GM21423 (cell line): Measurements from ENCODE around the gene MSMP.

Source experiments
- ATAC-seq: cut with Tn5 transposase; IDR thresholded peaks from one replicate; pipeline ENCODE4 v1.9.1; 2021; ENCODE audit warnings: mild to moderate bottlenecking, moderate library complexity; ENCODE audit not compliant: unreplicated experiment

The MSMP gene, protein sequence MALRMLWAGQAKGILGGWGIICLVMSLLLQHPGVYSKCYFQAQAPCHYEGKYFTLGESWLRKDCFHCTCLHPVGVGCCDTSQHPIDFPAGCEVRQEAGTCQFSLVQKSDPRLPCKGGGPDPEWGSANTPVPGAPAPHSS

DNA sequence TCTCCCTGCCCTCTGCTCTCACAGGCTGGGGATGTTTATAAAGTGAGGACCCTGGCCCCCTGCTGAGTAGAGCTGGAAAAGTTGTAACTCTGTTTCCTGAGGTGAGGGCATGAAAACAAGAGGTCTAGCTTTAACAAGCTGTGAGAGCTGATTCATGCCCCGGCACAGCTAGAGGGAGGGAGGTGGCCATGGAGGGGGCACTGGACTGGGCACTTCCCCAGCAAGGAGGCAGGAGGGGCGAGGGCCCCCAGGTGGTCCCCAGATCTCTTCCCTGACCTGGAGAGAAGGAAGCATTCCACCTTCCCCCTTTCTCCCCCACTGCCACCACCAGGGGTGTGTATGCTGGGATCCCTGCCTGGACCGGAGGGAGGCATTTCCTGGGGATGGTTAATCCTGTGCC lies at the start of gene MSMP:
MSMP (minus strand) TSS at position 13 of the 400 bp plus-strand sequence. CDS start 147 bp downstream, outside the sequence.
- no peak for ATAC-seq

DNA sequence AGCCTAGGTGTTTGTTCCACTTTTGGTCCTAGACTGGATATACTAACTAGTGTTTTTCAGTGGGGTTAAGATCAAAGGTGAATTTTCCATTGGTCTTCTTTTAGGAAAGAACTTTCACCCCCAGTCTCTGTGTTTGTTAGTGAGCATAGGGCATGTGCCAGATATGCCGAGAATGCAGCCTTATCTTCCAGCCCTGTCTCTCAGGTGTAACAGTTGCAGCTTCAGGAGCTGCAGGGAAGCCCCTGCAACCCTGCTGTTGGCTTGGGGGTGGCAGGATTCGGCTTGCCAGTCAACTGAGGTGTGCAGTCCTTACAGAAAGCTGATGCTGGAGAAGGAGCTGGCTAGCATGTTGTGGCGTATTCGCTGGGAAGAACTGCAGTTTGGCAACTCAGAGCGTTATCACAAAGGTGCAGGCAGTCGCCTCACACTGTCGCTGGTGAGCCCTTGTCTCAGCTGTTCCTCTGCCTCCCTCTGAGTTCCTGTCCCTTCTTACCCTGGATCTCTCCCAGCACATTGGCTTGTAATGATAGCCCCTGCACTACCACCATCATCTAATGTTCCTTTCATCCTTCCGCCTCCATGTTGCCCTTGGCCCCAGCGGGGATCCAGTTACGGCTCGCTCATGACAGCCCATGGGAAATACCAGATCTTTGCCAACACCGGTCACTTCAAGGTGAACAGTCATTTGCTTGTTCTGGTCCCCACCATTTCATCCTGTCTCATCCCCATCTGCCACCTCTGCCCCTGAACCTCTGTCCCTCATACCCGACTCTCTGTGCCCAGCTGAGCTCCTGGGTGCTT lies 47.5 kb upstream of the MSMP start:
- no peak for ATAC-seq

DNA sequence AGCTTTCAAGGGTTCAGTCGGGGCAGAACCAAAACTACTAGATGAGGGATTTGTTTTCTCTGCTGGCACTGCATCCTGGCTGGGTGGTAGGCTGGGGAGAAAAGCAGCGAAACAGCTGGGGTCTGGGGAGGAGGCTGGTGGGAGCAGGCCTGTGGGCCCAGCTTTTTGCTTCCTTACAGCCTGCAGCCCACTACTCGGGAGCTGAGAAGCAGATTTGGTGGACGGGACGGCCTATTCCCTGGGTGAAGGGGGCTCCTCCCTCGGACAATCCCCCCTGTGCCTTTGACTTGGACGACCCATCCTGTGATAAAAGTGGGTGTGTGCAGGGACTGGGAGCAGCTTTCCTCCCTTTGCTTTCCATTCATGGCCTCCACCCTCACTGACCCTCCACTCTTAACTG lies 46.5 kb upstream of the MSMP start:
- no peak for ATAC-seq

DNA sequence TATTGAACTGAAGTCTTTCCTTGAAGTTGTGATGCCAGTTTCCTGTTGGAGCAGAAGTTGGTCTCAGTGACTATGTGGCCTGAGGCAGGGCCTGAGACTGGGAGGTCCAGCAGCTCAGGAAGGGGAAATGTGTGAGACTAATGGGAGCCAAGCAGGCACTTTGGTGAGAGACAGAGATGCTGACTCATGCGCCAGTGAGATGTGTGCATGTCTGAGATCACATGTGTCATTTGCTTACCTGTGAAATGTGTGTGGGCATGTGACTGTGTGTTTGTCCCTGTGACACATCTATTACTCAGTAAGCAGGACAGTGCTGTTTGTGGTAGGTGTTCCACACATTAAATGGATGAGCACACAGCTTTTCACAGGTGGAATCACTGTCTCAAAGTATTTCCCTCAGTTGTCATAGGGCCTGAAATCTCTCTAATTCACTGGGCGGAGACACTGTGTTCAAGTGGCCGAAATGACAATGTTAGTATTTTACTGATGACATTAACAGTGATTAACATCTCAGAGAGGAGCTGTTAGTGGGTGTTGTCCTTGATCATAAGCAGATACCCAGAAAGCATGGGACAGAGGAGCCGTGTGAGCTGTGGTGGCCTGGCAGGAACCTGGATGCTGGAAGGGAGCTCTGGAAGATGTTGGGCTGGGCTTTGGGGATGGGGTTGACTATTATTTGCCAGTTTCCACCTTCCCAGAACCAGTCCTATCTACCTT lies 44.7 kb upstream of the MSMP start:
- ATAC-seq: no peak

DNA sequence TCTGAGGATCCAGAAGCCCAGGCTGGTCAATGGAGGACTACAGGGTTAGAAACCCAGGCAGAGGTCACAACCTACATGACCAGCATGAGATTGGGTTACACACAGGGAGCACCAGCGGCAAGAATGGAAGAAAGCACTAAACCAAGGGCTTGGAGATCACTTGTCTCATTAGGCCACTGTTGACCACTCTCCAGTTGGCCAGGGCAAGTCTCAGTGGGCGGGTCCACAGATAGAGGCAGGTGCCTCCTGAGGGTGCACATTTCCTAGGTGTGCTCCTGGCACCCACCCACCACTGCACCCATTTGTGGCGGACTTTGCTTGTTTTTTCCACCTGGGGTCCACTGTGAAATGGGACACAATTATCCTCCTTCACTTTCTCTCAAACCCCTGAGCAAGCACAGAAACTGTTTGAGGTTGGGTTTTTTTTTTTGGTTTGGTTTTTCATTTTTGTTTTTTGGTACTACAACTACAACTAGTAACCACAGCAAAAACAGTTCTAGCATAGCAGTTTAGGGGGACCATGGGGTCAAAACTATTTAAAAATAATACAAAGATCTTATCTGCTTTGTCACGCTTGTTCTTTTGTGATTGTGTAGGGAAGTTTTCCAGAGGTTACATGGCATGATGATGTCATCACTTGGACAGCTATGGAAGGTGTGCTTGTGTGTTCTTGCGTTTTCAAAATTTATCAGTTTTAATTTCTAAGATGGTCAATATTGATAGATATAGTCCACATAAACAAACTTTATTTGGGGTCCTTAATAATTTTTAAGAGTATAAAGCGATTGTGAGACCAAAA lies 43.4 kb upstream of the MSMP start:
- ATAC-seq: no peak

DNA sequence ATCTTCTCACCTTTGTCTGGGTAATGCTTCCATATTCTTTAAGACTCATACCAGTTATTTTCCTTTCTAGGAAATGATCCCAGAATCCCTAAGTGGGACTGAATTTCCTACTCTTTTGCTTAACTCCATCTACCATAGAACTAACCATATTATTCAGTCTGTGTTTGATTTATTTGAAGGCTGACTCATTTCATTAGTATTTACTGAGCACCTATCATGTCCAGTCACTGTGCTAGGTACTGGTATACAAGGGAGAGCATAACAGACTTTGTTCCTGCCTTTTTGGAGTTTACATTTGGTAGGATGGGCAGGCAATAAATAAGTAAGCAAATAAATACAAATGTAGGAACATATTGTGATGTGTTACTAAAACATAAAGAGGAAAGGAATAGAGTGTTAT lies 41.6 kb upstream of the MSMP start:
- ATAC-seq: no peak

DNA sequence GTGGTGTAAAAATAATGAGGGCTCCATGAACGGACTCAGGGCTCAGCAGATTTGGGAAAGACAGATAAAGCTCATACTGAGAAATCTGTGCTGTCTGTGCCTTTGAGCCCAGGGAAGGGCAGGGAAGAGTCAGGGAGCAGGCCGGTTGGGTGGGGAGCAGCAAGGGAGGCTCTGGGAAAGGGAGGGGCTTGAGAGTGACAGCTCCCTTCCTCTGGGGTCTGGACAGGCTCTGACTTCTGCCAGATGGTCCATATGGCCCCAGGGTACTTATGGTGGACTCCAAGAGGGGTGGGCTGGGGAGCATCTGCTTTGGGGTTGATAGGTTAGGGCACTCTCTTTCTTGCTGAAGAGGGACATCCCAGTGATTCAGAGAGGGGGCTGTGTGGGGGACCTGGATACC lies 39.4 kb upstream of the MSMP start:
- ATAC-seq: no peak

DNA sequence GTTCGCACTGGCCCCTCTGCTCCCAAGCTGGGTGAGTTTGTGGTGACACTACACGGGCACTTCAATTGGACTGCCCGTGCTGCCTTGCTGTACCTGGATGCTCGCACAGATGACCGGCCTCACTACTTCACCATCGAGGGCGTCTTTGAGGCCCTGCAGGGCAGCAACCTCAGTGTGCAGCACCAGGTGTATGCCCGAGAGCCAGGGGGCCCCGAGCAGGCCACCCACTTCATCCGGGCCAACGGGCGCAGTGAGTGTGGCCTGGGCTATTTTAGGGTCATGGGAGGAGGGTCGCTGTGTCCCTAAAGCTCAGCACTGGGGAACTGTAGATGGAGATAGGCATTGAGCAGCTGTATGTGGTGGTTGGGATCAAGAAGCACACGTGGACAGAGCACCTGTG lies 38.8 kb upstream of the MSMP start:
- no peak for ATAC-seq

DNA sequence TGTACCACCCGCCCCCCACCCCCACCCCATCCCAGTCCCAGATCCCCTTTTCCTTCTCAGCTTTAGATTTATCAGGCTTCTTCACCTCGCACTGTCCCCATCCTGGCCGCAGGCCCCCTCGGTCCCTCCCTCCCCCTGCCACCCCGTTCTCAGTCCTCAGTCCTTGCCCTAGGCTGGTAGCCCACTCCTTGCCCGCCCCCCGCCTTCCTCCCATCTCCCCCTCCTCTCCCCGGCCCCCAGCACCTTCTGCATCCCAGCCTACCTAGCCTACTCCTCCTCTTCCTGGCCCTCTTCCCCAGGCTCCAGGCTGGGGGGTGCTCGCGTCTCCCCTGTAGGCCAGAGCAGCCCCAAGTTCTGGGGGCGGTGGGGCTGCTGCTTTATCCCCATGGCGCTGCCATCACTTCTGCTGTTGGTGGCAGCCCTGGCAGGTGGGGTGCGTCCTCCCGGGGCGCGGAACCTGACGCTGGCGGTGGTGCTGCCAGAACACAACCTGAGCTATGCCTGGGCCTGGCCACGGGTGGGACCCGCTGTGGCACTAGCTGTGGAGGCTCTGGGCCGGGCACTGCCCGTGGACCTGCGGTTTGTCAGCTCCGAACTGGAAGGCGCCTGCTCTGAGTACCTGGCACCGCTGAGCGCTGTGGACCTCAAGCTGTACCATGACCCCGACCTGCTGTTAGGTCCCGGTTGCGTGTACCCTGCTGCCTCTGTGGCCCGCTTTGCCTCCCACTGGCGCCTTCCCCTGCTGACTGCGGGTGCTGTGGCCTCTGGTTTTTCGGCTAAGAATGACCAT lies 38.1 kb upstream of the MSMP start:
- no peak for ATAC-seq

DNA sequence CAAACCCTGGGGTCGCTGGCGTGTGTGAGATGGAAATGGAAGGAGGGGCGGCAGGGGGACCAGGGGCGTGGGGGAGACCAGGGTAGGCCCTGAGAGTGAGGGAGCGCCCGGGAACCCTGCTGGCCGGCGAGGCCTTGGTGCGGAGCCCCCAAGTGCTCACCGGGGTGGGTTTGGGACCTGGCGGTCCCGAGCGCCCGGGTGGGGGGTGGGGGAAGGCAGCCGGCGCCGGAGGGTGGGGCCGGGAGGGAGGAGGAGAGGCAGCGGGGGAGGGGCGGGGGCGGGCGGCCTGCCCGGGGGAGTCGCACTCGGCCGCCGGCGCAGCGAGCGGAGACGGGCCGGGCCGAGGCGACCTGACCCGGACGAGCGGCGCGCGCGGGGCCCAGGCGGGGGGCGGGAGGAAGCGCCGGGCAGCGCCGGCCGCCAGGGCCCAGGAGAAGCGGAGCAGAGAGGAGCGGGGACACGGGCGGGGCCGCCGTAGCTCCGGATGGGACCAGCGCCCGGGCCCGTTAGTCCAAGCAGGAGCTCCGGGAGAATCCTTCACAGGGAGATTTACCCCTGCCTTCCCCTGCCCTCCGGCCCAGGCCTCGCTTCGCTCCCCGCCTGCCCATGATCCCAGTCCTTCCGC lies 37.3 kb upstream of the MSMP start, which contains the start of gene NPR2:
NPR2 (plus strand) TSS at position 295 of the 625 bp plus-strand sequence. CDS start 818 bp downstream, outside the sequence.
- no peak for ATAC-seq

DNA sequence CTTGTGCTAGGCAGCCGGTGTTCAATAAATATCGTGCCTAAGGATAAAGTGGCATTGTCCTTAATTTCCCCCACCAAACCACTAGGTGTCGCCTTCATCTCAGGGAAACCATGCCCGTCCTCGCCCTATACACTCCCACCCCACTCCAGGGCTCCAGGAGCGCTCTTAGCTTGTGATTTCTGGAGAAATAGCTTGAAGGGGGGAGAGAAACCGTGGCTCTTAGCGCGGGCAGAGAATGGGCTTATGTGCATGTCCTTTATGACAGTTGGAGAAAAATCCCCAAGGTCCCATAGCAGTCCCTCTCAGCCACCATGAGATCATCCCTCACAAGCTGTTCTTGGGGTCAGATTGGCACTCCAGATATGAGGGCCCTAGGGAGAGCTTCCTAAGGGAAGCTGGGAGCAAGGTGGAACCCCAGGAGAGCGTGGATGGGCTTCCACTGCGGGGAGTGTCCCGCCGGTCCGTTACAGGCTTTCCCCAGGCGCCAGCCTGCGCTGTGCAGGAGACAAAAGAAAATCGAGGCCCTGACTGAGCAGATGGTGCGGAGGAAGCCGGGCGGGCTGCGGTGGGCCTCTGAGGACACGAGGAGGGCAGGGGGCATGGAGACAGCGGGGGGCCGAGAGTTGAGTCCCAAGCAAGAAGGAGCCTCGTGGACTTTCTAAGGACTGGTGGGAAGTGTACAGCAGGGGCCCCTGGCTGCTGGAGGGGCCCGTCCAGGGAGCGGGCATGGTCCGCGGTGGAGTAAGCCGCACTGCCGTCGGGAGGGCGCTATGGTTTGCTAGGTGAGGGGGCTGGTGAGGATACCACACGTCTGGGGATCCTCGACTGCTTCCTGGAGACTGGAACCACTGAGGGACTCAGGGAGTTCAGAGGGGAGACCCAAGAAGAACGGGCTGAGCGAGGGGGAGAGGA lies 36.6 kb upstream of the MSMP start:
- no peak for ATAC-seq

DNA sequence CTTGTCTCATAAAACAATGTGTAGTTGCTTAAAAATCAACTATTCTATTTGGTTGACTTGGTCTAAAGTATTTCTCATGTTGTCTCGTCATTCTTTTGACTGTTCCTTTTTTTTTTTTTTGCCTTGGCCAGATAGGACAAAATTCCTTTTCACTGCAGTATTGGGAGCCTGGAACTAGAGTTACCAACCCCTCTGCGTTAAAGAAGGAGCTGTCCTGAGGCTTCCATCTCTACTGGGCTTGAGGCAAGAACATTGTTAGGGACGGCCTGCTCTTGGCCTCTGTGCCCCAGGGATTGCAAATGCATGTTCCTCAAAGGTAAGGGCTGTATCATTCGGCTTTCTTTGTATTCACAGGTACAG lies 35.9 kb upstream of the MSMP start:
- ATAC-seq: no peak

DNA sequence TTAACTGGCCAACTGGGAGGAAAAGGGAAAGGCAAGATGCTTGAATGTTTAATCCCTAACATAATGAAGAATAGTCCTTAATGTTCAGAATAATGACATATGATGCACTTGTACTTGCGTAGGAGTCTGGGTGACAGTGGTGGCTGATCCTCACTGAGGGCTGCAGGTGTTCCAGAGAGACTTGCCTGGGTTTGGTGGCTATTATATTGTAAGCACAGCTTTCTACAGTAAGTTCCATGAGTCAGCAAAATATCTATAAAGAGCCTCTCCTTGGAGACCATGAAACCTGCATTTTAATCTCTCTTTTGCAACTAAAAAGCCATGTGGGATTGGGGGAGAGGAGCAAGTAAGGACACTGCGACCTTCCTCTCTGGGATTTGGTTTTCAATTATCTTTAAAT lies 35.5 kb upstream of the MSMP start:
- no peak for ATAC-seq

DNA sequence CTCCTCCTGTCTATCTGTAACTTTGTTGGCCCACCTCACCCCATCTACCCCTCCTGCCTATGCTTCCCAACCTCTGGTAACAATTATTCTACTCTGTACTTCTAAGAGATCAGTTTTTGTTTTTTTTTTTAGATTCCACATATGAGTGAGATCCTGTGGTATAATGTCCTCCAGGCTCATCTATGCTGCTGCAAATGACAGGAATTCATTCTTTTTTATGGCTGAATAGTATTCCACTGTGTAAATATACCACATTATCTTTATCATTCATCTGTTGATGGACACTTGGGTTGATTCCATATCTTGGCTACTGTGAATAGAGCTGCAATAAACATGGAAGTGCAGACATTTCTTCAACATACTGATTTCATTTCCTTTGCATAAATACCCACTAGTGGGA lies 29.3 kb upstream of the MSMP start:
- ATAC-seq: no peak

DNA sequence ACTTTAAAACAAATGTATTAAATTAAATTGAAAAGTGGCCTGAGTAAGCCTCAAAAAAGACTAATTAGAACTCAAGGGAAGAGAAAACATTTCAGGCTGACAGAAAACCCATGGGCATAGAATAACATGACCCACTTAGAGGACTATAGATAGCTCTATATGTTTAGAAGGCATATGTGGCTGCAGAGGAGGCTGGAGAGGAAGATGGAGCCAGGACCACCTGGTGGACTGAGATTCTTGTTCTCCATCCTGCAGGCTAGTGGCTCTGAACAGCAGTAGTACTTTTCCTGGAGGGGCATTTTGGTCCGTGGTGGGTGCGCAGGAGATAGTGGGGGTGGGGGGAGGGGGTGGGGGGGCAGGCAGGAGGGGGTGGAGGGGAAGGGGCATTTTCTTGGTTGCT lies 27.0 kb upstream of the MSMP start:
- ATAC-seq: no peak

DNA sequence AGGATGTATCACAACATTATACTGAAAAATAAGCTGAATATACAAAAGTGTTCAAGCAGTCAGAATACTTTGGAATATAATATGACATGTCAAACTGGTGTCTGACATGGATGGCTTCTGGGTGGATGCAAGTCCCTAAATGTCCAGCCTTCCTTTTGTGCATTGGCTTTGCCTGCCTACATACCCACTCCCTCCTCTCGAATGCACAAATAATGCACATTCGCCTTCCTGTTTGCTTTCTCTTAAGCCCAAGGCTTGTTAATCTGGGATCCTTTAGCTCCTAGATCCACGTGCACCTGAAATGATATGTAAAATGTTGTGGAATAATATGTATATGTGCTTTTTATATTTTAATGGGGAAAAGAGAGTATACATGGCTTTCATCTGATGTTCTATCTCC lies 24.4 kb upstream of the MSMP start:
- ATAC-seq: no peak

DNA sequence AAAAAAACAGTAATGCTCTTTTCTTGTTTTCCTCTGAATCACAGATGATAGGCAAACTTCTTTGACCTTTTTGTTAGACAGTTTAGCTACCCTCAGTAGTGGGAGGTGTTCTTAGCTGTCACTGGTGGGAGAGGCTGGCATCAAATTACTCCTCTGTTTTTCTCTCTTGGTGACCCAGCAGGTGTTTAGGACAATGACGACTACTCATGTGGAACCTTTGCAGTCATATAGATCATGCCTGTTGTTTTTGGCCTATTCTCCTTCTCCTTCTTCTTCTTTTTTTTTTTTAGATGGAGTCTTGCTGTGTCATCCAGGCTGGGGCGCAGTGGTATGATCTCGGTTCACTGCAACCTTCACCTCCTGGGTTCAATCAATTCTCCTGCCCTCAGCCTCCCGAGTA lies 21.9 kb upstream of the MSMP start:
- no peak for ATAC-seq

DNA sequence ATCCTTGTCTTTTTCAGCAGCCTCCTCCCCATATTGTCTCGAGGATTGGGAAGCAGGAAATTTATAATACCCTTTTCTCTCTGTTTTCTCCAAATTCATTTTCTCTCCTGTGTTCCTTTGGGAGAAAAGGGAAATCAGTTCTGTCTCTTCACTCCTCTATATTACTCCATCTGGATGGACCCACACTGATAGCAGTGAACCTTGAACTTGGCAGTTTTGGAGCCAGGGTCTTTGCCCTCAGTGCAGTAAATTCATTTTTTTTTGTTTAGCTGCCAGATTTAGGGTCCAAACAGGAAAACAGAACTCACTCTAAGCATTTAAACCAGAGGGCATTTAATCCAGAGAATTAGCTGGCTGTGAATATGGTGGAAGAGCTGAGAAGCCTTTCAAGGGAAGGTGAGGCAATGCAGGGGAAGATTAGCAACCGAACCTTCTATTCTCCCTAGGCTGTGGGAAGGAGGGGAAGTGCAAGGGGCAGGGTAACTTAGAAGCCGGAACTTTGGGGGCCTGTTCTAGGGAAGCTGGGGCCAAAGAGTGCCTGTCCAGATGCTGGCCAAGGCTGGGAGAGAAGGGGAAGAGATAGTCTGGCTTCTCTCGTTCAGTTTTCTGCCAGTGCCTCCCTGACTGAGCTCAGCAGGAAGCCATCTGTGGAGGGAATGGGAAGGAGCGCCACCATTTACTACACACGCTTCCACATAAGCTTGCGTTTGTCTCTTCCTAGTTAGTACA lies 21.0 kb upstream of the MSMP start:
- ATAC-seq: no peak
